ENCODE measurements around the gene TTC22. TPM values are rescaled to one million over a fixed set of nuclear protein-coding genes. Genes with fewer than 3 reads are reported as not detected.

Gene TTC22
- total RNA-seq, 1 experiment from 2014 or later = 1.8 TPM

GRCh38 chr1:54791880-54792522 lies 9.1 kb downstream of the TTC22 start:
- intact Hi-C loops (cut with micrococcal nuclease) = no loop called here
- Histone ChIP-seq H3K4me1 (ENCODE audit: control insufficient read depth in 1 of 2, insufficient read depth in 2 of 2, low read length in 2 of 2) (peaks cover 6 to 17% of the 10 kb centered on the region in 2 experiments; a peak in 3 of 4 replicates), H3K9me2 (ENCODE audit: insufficient read depth) (no peaks in the 10 kb centered on the region), H2AFZ (ENCODE audit: low read depth, low read length, poor library complexity, severe bottlenecking) (no peak overlapping the region), H3K36me3 (ENCODE audit: control insufficient read depth in 1 of 2, insufficient read depth in 2 of 2, low read length in 2 of 2) (no peaks in the 10 kb centered on the region), H3K4me3 (replicated peaks in 1 of 2; ENCODE audit: low read depth in 1 of 2, low read length in 2 of 2) (no peak overlapping the region), H3K79me2 (ENCODE audit: insufficient read depth, low read length) (no peaks in the 10 kb centered on the region), H4K20me1 (ENCODE audit: insufficient read depth) (no peaks in the 10 kb centered on the region), H3K4me2 (ENCODE audit: low read length) (no peak overlapping the region), H3K27ac (ENCODE audit: low read depth, low read length) (no peak overlapping the region), H3K9ac (ENCODE audit: low read length) (no peak overlapping the region), H3K27me3 (ENCODE audit: insufficient read depth, low read length) (no peaks in the 10 kb centered on the region), H3K9me3 (ENCODE audit: control insufficient read depth in 1 of 2, insufficient read depth in 1 of 2, low read depth in 1 of 2, low read length in 2 of 2) (no peaks in the 10 kb centered on the region; a peak in 1 of 4 replicates)
- peak; percentile 51 for DNase-seq (ENCODE audit: low read depth, low spot score)
- BruUV-seq (replicated peaks) = no TSS peak
- POLR2A ChIA-PET = no interaction called here
- TF ChIP-seq POLR2AphosphoS5 (IDR thresholded peaks at IDR 0.05; ENCODE audit: low read depth, low read length) (no peak), CTCF (IDR thresholded peaks at IDR 0.05 in 2 of 3, conservative IDR thresholded peaks at IDR 0.05 in 1 of 3; ENCODE audit: borderline replicate concordance in 1 of 3, insufficient read depth in 1 of 3, low read depth in 2 of 3, low read length in 2 of 3) (peak; percentile 71 to 97 (median 93); a peak in 5 of 6 replicates), YY1 (IDR thresholded peaks at IDR 0.05; ENCODE audit: extremely low read depth, insufficient replicate concordance, low read depth, low read length) (no peak), JUND (IDR thresholded peaks at IDR 0.05) (no peak), RAD21 (IDR thresholded peaks at IDR 0.05; ENCODE audit: low read depth) (peak; percentile 81)
- CTCF ChIA-PET = interaction anchor here (0.6 to 1.4 kb wide), 5 partner anchors 9 to 292 kb away, joined by 3 to 5 read pairs (median 4); no protein-coding TSS in a partner anchor
- peak; percentile 54 for ATAC-seq
- RAD21 ChIA-PET (ENCODE audit: low non-redundant PET in 1 of 2, low total read pairs in 2 of 2, uncharacterized antibody in 2 of 2, unreplicated experiment in 2 of 2) = interaction anchor here in 1 of 2 experiments (0.6 kb wide), 1 partner anchor 310 kb away, joined by 3 read pairs; no protein-coding TSS in a partner anchor

- Histone ChIP-seq H3K27ac (ENCODE audit: low read depth, low read length) (no peak overlapping the region), H3K9me3 (ENCODE audit: control insufficient read depth in 1 of 2, insufficient read depth in 1 of 2, low read depth in 1 of 2, low read length in 2 of 2) (no peaks in the 10 kb centered on the region; a peak in 1 of 4 replicates), H3K4me1 (ENCODE audit: control insufficient read depth in 1 of 2, insufficient read depth in 2 of 2, low read length in 2 of 2) (no peaks in the 10 kb centered on the region), H3K9me2 (ENCODE audit: insufficient read depth) (no peaks in the 10 kb centered on the region), H3K79me2 (ENCODE audit: insufficient read depth, low read length) (no peaks in the 10 kb centered on the region), H3K27me3 (ENCODE audit: insufficient read depth, low read length) (no peaks in the 10 kb centered on the region), H2AFZ (ENCODE audit: low read depth, low read length, poor library complexity, severe bottlenecking) (no peak overlapping the region), H3K4me2 (ENCODE audit: low read length) (no peak overlapping the region), H3K4me3 (replicated peaks in 1 of 2; ENCODE audit: low read depth in 1 of 2, low read length in 2 of 2) (no peak overlapping the region), H3K36me3 (ENCODE audit: control insufficient read depth in 1 of 2, insufficient read depth in 2 of 2, low read length in 2 of 2) (no peaks in the 10 kb centered on the region), H4K20me1 (ENCODE audit: insufficient read depth) (no peaks in the 10 kb centered on the region), H3K9ac (ENCODE audit: low read length) (no peak overlapping the region)
- POLR2A ChIA-PET = no interaction called here
- CTCF ChIA-PET = no interaction called here
- intact Hi-C loops (cut with micrococcal nuclease) = no loop called here
- RAD21 ChIA-PET (ENCODE audit: low non-redundant PET in 1 of 2, low total read pairs in 2 of 2, uncharacterized antibody in 2 of 2, unreplicated experiment in 2 of 2) = interaction anchor here in 1 of 2 experiments (0.6 kb wide), 1 partner anchor 772 kb away, joined by 7 read pairs; no protein-coding TSS in a partner anchor
- ATAC-seq (no peak), DNase-seq (ENCODE audit: low read depth, low spot score) (no peak)
- BruUV-seq (replicated peaks) = no TSS peak
- TF ChIP-seq TCF7L2 (IDR thresholded peaks at IDR 0.05; ENCODE audit: borderline replicate concordance, extremely low read depth, insufficient read depth, insufficient read length) (no peak), YY1 (IDR thresholded peaks at IDR 0.05; ENCODE audit: extremely low read depth, insufficient replicate concordance, low read depth, low read length) (no peak), ELF1 (IDR thresholded peaks at IDR 0.05; ENCODE audit: borderline replicate concordance, low read depth) (no peak), EZH2phosphoT487 (IDR thresholded peaks at IDR 0.05; ENCODE audit: borderline replicate concordance) (no peak), CEBPB (IDR thresholded peaks at IDR 0.05; ENCODE audit: low read depth) (no peak), ZBTB33 (IDR thresholded peaks at IDR 0.05; ENCODE audit: extremely low read depth, insufficient replicate concordance, low read length) (no peak), SRF (IDR thresholded peaks at IDR 0.05; ENCODE audit: low read depth) (no peak), JUND (IDR thresholded peaks at IDR 0.05) (no peak), EZH2 (IDR thresholded peaks at IDR 0.05) (no peak), POLR2A (IDR thresholded peaks at IDR 0.05; ENCODE audit: borderline replicate concordance, extremely low read depth, insufficient read depth, insufficient read length) (no peak), EGR1 (IDR thresholded peaks at IDR 0.05; ENCODE audit: low read depth) (no peak), ZNF274 (IDR thresholded peaks at IDR 0.05; ENCODE audit: low read depth, low read length) (no peak)
- TF ChIP-seq, protein P1, sequence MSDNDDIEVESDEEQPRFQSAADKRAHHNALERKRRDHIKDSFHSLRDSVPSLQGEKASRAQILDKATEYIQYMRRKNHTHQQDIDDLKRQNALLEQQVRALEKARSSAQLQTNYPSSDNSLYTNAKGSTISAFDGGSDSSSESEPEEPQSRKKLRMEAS (IDR thresholded peaks at IDR 0.05) = no peak
These were observed 12.7 kb downstream of the TTC22 start for GRCh38 chr1:54788459-54788858.
